Subcutaneous adipose tissue (tissue), 4 donors: ENCODE measurements around the gene TMEM63A. TPM values are rescaled to one million over a fixed set of nuclear protein-coding genes. Genes with fewer than 3 reads are reported as not detected.

Experiments used
- CTCF ChIP-seq: fragments of 450-650 bp; IDR thresholded peaks from one replicate; pipeline ENCODE4 v1.5.1; 2016; ENCODE audit warnings: low read depth, mild to moderate bottlenecking, control low read depth, antibody characterized with exemption, moderate library complexity
- total RNA-seq, 4 donors: library from RNA; depleted of rRNA; stranded (reverse); fragments of >200 nt; gene quantifications; one replicate each; pipeline ENCODE4 v1.1.0, GENCODE V29; 2016

TMEM63A gene
- total RNA-seq, 4 donors from 2014 or later, result 65.5 to 115 (median 68.3) TPM

GRCh38 chr1:225834417-225835329 lies 47.5 kb downstream of the TMEM63A start:
- no peak for TF ChIP-seq CTCF

- TF ChIP-seq CTCF, result no peak
Observed at GRCh38 chr1:225830841-225831240, 51.3 kb downstream of the TMEM63A start.

GRCh38 chr1:225828706-225829345 lies 53.4 kb downstream of the TMEM63A start:
- no peak for TF ChIP-seq CTCF

GRCh38 chr1:225827076-225827475 lies 55.1 kb downstream of the TMEM63A start:
- TF ChIP-seq CTCF, result no peak

GRCh38 chr1:225825607-225826007 lies 56.6 kb downstream of the TMEM63A start:
- TF ChIP-seq CTCF, result no peak

GRCh38 chr1:225825078-225825477 lies 57.1 kb downstream of the TMEM63A start:
- no peak for TF ChIP-seq CTCF

GRCh38 chr1:225824533-225824941 lies 57.6 kb downstream of the TMEM63A start:
- TF ChIP-seq CTCF, result no peak
